HG02970 (cell line): Measurements from ENCODE around the gene FXYD5.
"Not testable (repeated sequence)": the region's sequence is repeated elsewhere in the genome, so short reads cannot be mapped to it uniquely, and the experiment has no call there.

Experiments used
- ATAC-seq: cut with Tn5 transposase; IDR thresholded peaks from one replicate; pipeline ENCODE4 v1.9.1; 2021; ENCODE audit warnings: mild to moderate bottlenecking, moderate library complexity, moderate number of reproducible peaks; ENCODE audit not compliant: unreplicated experiment, low FRiP score

Gene FXYD5

DNA sequence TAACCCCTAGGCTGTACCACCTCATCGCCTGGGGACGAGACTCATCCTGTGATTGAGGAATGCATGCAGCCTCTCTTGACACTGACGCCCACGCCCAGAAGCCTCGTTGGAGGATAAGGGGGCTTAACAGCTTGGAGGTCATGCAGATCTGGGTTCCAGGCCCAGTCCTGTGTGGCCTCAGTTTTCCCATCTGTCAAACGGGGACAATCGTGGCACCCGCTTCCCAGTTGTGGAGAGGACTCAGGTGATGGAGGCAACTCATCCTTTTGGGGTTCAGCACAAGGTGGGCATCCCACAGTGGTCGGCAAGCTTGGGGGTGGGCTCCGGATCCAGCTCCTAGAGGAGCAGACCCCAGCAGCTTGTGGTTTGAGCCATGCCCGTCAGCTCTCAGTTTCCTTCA lies 18.3 kb upstream of the FXYD5 start:
- no peak for ATAC-seq

DNA sequence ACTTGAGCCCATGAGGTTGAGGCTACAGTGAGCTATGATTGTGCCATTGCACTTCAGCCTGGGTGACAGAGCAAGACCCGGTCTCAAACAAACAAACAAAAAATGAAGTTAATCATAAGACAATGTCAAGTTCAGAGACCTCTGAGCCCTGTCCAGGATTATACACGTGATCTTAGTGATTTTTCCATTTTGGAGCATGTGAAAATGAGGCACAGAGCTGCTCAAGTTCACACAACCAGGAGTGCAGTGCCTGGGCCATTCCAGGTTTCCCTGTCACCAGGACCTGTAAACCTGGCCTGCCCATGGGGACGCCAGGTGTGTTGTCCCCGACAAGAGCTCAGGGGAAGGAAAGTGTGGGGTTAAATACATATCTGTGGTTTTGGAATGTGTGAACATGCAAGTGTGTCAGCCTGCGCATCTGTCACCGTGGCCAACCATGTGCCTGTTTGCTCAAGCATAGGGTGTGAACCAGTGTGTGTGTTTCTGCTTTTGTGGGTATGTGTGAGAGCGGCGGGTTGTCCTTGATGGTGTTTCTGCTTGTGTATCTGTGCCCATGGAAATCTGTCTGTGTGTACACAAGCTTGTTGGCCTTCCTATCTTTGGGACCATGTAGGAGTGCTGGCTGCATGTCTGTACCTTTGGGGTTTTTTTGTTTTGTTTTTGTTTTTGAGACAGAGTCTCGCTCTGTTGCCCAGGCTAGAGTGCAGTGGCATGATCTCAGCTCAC lies 17.4 kb upstream of the FXYD5 start:
- no peak for ATAC-seq

DNA sequence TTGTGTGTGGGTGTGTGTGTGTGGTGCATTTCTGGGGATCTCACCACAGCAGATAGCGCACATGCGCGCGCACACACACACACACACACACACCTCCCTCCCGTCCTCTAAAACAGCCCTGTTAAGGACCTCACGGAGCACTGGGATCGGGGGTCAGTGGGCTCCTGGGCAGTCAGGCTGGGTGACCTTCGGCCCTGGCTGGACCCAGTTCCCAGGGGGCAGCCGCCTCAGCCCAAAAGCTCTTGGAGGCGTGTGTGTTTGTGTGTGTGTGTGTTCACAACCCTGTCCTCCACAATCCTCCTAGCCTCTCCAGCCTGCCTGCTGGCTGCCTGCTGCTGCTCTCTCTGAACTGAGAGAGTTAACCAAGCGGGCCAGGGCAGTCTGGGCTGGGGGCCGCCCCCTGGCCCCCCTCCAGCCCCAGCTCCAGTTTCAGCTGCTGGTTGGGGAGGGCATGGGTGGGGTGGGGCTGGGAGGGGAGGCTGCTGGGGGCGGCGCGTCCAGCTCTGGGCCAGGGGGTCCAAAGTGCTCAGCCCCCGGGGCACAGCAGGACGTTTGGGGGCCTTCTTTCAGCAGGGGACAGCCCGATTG lies 16.1 kb upstream of the FXYD5 start, which contains the start of gene FXYD1:
Gene FXYD1 (plus strand): TSS at position 520 of the 588 bp plus-strand sequence. CDS start 1,256 bp downstream, outside the sequence.
- ATAC-seq: no peak

DNA sequence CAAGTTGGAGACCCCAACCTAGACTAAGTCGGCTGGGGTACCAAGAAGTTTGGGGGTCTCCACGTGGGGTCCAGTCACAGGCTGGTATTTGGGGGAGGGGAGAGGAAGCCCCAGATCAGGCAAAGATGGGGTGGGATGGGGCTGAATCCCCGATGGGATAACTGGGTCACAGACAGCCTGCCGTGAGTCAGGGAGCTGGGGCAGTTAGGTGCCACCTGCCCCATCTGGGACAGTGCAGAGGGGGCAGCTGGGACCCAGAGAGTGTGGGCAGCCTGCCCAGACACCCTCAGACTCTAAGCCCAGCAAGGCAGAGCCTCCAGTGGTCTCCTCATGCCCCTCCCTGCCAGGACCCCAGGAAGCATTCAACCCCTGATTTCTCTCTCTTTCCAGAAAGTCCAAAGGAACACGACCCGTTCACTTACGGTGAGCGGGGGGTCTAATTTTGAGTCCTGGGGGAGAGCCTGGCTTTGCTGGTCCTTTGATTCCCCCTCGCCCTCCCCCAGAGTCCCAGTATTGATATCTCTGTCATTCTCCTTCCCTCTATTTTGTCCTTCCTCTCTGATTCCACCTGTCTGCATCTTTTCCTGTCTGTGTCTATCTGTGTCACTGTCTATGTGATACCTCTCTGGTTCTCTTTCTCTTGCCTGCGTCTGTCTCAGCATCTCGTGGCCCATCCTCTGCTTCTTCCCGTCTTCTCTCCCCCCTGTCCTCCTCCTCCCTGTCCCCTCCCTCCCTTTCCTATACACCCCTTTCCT lies 14.2 kb upstream of the FXYD5 start:
- no peak for ATAC-seq

DNA sequence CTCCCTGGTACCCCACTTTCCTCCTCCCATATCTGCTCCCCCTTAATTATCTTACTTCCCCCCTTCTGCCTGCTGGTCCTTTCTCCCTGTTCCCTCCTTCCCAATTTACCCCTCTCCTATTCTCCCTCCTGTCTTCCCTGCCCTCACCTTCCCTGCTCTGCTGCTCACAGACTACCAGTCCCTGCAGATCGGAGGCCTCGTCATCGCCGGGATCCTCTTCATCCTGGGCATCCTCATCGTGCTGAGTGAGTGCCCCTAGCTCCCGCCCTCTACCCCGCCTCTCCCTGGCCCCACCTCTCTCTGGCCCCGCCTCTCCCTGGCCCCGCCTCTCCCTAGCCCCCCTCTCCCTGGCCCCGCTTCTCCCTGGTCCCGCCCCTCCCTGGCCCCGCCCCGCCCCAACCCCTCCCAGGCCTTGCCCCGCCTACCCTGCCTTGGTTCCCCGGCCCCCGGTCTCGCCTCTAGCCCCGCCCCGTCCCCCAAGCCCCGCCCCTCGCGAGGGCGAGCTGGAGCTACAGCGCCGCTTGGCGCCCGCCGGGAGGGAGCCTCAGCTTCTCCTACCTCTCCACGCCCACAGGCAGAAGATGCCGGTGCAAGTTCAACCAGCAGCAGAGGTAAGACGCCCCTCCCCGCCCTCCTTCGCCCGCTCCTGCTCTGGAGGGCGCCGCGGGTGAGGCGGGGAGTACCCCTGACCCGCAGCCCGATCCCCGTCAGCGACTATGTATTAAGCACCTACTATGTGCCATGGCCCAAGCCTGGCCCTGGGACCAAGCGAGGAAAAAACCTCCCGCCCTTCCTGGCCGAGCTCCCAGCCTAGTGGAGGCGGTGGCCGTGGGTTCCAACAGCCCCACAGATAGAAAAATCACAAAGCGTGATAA lies 13.3 kb upstream of the FXYD5 start:
- peak; percentile 46 for ATAC-seq

DNA sequence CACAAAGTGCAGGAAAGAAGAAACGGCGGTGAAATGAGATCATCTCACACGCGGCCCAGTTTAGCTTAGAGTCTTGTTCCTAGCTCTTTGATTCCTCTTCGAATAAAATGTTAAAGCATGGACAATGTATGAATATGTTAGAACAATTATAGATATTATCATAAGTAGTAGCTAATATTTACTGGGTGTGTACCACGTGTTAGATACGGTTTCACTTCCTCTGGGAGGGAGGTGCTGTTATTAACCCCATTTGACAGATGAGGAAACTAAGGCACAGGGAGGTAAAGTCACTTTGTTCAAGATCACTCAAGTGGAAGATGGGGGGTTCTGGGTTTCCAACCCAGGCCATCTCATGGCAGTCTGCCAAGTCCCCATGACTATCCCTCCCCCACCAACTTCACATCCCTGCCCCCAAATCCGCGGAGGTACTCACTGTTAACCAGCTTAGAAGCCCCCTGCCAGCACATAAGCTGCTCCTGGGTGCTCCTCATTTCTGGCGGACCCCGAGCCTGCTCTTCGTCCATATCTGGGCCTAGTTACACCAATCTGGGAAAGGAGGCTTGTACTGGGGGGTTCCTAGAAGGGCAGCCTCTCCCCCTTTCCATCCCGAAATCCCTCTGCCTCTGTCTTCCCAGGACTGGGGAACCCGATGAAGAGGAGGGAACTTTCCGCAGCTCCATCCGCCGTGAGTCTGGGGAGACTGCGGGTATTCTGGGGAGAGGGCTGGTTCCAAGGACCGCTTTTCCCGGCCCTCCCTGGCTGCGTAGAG lies 12.5 kb upstream of the FXYD5 start:
- ATAC-seq: no peak

DNA sequence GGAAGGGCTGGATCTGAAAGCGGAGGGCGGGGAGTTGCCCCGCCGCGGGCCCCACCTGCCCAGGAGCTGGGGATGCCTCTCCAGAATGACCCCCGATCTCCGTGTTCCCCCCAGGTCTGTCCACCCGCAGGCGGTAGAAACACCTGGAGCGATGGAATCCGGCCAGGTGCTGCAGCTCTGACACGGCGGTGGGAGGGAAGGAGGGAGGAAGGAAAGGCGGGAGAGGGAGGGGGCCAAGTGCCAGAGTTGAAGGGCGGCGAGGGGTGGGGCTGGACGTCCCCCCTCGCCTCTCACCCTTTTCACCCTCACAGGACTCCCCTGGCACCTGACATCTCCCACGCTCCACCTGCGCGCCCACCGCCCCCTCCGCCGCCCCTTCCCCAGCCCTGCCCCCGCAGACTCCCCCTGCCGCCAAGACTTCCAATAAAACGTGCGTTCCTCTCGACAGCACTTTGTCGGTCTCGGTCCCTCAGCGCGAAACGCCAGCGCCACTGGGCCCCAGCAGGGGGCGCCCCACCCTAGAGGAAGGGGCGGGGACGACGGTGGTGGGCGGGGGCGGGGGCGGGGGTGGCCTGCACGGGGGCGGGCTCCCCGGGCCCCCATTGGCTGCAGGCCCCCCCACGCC lies 11.8 kb upstream of the FXYD5 start:
- ATAC-seq: no peak

DNA sequence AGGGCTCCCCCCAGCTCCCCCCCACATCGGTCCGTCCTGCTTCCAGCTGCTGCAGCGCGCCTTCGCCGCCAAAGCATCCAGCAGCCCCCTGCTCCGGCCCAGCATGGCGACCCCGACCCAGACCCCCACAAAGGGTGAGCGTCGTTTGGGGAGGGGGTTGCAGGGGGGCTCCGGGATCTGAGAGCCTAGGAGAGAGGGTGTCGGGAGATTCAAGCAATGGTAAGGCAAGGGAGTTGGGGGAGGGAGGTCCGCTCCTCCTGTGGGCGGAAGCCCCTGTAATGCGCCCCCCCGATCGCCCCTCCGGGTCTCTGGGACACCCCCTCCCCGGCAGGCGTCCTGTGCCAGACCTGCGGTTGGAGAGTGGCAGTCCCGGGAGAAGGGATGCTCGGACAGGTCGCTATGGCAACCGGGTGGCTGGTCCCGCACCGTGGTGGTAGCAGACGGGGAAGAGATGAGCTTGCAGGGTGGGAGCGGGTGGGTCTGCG lies 11.3 kb upstream of the FXYD5 start, which contains the start of gene FXYD7:
Gene FXYD7 (plus strand): TSS at position 25 of the 485 bp plus-strand sequence. CDS start 79 bp downstream, at position 104.
- ATAC-seq: no peak

DNA sequence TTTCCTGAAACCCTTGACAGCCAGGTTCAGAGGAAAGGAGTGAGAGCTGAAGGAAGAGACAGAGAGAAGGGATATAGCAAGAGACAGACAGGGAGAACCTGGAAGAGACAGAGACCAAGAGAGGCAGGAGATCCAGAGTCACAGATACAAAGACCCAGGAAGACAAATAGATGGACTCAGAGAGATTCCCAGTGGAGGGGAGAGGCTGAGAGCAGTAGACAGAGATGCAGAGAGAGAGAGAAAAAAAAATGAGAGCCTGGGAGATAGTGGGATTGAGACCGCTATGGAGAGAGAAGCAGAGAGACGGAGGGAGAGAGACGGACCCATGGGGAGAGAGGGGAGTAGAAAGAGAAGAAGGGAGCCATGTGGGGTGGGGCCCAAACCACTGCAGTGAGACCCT lies 10.7 kb upstream of the FXYD5 start:
- no peak for ATAC-seq

DNA sequence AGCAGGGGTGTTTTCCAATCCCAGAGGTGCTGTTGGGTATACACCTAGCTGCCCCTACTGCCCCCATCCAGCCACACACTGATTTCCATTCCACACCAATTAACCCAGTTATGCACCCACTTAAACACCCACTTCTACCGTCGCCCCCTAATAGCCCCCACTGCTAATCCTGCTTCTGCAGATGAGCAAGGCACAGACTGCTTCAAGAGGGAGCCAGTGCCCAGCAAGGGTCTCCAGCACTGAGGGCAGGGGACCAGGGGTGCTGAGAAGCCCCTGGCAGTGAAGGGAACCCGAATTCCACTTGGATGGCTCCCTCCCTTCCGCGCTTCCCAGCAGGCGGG lies 10.3 kb upstream of the FXYD5 start:
- ATAC-seq: no peak

DNA sequence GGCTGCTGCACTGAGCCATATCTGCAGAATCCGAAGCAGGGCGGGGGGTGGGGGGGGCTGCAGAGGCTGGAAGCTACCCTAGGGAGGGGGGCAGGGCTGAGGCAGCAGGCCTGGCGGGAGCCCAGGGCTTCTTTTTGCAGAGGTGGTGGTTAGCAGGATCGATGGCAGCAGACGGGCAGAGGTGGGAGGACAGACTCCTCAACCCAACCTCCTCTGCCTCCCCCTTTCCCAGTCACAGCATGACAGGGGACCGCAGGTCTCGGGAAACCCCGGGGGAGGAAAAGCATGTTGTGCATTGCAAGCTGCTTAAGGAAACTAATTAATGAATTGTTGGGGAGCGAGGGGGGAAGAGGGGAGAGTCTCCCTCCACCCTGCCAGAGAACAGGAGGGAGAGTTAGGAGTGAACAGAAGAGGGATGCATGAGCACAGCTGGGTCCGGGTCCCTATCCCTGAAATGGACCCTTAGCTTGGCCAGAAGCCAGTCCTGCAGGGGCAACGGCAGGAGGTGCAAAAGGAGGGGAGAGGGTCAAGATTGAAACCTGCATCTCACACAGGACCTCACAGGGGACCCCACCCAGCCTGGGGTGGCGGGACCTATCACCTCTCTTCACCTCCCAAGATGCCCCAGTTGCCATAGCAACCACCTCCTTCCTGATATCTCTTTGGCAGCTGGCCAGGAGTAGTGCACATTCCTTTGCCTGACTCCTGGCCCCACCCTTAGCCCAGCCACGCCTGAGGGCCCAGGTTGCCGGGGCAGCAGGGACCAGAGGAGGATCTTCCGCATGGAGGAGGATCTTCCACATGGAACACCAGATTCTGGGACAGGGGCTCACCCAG lies 9.7 kb upstream of the FXYD5 start:
- no peak for ATAC-seq

DNA sequence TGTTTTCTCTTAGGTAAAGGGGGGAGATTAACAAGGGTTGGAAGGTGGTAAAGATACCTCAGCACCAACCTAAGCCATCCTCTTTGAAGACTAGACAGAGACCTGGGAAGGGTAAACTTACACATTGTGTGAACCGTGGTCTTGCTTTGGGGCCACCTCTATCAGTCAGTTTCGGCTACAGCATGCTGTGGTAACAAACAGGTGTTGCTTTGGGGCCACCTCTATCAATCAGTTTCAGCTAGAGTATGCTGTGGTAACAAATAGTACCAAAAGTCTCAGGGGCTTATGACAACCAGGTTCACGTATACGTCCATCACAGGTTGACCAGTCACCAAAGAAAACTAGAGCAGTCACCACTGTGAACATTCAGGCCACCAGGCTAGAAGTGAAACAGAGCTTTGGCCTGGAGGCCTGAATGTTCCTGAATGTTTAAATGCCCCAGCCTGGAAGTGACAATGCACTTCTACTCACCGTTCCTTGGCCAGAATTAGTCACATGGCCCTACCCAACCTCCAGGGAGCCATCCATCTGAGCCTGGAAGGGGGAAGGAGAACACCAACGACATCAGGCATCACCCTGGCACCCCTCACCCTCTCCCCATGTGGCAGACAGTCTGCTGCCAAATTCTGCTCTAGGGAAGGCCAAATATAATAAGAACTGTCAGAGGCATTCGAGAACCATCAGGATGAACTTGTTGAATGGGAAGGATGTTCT lies 7.6 kb upstream of the FXYD5 start:
- ATAC-seq: no peak

DNA sequence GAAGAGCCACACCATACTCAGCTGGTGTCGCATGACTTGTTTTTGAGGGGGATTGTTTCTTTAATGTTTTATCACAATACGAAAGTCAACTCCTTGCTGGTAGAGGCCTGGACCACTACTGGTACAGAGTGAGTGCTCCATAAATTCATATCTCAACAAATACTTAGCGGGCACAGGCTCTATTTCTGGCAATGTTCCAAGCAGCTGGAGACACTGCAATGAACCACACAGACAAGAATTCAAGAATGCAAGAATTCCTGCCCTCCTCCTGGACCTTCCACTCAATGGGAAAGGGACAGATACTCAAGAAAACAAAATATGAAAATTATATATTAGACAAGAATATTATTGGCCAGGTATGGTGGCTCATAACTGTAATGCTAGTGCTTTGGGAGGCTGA lies 5.1 kb upstream of the FXYD5 start:
- ATAC-seq: no peak

DNA sequence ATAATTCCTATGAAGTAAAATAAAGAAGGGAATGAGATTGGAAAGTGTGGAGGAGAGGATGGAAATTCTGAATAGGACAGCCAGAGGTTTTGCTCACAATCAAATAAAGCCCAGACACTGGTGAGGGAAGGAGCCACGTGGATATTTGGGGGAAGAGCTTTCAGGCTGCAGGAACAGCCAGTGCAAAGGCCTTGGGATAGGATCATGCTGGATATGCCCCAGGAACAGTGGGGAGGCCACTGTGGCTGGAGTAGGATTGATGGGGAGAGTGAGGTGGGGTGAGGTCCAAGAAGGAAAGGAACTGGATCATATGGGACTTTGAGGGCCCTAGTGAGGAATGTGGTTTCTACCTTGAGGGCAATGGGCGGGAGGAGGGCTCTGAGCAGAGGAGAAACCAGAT lies 4.1 kb upstream of the FXYD5 start:
- no peak for ATAC-seq

DNA sequence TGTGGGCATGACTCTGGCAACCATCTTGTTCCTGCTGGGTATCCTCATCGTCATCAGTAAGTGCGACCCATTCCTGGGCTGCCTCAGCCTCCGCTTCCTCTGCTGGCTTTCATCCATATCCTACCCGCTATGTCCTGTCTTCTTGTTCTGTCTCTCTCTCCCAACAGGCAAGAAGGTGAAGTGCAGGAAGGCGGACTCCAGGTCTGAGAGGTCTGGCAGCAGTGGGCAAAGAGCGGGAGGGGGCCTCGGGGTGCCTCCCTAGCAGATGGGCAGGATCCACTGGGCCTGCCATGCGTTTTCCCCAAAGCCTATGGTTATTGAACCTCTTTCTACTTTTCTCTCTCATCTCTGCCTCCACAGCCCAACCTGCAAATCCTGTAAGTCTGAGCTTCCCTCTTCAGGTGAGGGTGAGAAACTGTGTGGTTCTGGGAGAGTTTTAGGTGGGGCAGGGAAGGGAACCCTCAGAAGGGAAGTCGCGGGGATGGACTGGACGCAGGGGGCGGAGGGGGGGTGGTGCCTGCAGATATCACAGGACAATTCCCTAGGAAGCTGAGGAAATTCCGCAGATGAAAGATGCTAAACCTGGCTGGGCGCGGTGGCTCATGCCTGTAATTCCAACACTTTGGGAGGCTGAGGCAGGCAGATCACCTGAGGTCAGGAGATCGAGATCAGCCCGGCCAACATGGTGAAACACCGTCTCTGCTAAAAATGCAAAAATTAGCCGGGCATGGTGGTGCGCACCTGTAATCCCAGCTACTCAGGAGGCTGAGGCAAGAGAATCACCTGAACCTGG lies 3.1 kb upstream of the FXYD5 start:
- ATAC-seq: no peak

DNA sequence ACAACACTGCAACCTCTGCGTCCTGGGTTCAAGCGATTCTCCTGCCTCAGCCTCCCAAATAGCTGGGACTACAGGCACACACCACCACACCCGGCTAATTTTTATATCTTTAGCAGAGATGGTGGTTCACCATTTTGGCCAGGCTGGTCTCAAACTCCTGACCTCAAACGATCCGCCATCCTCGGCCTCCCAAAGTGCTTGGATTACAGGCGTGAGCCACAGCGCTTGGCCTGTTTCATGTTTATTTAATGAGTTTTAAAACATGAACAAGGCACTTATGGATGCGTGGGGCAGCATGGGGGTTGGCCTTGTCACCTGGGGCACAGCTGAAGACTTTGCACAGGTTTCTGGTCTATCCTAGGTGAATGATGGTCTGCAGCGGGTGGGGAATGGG lies 1.4 kb upstream of the FXYD5 start:
- not testable (repeated sequence) for ATAC-seq
